Left renal cortex interstitium (tissue), 4 donors: Measurements from ENCODE around the gene MTCL1. TPM values are rescaled to one million over a fixed set of nuclear protein-coding genes. Genes with fewer than 3 reads are reported as not detected.

Experiments
- DNase-seq, 4 donors: peaks; one replicate each; pipeline ENCODE4 v3.0.0-alpha.2; 2013; ENCODE audit warnings: low read depth in 4 of 4, low spot score in 2 of 4, missing footprints in 1 of 4
- polyA plus RNA-seq, 4 donors: library from polyadenylated mRNA; unstranded; fragments of 120-200 nt; gene quantifications; one replicate each; pipeline ENCODE4 v1.2.1, GENCODE V29; 2013; ENCODE audit not compliant: insufficient read length in 4 of 4

The MTCL1 gene
- polyA plus RNA-seq, 4 donors: 13.4 to 33.1 (median 22.6) TPM

DNA sequence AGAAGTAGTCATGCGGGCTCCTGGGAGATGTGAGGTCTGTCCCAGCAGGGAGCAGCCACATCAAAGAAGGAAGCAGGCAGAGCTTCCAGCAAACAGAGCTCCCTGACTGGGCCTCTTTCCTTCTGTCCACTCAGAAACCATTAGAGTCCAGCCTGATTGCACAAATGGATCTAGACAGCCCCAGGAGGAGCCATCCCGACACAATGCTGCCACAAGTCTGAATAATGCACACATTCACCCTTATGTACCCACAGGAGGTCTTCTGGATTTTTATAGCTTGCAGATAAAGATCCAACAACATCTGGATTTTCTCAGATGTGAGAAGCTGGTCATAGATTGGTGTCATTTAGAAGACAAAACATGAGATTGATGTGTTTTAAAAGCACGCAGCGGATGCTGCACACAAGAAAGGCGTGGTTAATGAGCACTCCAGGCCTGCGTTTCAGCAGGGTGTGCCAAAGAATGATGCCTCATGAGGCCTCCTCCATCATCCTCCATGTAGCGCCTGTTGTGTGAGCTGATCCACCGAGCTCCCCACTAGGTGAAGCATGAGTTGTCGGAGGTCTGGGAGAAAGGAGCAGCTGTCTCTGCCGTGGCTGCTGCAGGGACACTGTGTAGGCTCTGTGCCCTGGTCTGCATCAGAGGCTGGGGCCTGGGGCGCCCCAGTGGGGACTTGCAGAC lies 60.6 kb downstream of the MTCL1 start:
- no peak for DNase-seq

DNA sequence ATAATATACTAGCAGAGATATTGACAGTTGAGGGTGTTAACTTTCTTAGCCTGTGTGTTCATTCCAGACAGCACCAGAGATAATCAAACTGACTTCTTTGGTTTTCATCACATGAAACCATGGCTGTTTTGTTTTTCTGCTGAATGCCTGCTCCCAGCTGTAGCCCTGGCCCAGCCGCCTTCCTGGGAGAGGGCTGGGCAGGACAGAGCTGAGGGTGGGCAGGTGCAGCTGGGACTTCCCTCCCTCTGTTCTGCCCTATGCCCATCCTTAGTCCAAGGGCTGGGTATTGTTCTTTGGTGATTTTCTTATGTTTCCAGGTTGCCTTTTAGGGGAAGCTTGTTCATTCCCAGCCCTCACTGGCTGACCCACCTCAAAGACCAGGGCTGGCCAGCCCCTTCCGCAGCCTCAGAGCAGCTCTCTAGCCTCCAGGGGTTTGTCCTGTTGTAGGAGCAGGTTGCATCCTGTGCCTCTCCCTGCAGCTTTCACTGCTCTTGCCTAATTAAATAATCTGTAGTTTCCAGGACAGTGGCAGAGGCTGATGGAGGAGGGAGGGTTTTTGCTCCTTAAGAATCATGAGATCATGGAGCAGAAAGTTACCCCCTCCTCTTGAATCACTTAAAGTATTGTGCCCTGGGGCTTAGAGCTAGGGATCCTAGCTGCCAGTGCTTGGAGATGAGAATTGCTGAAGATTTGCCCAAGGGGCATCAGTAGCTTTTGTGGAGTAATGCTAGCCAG lies 61.4 kb downstream of the MTCL1 start:
- no peak for DNase-seq

DNA sequence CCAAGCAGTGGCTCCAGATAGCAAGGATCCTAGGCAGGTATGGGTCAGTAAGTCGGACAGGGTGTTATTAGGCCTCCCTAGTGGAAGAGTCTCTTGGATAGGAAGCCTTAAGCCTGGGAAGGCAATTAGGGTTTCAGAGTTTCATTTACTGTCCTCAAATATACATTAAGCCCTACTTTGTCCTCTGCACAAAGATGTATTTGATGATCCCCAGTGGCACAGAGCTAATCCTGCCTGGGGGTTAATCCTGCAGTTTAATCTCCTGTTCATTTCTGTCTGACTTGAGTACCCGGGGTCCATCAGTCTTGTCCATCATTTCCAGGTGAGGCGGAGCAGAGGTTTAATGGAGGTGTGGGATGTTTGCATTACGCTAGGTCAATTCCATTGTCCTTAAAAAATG lies 62.0 kb downstream of the MTCL1 start:
- DNase-seq: no peak

GRCh38 chr18:8769509-8770095 lies 64.2 kb downstream of the MTCL1 start:
- no peak for DNase-seq

DNA sequence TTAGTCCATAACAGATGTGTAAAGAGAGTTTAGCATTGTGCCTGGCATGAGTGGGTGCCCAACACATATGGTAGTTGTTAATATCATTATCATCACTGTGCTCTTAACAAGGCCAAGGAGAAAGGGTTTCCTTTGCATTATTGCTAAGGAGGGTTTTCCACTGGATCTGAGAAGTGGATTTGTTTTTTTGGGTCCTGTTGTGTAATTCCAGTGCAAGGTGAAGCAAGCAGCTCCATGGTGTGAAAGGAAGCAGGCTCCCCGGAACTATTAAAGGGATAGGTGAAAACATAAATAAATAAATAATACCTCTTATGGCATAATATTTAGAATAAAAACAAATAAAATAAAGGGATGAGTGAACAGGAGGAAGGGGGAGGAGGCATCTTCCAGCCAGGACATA lies 65.3 kb downstream of the MTCL1 start:
- DNase-seq: no peak

DNA sequence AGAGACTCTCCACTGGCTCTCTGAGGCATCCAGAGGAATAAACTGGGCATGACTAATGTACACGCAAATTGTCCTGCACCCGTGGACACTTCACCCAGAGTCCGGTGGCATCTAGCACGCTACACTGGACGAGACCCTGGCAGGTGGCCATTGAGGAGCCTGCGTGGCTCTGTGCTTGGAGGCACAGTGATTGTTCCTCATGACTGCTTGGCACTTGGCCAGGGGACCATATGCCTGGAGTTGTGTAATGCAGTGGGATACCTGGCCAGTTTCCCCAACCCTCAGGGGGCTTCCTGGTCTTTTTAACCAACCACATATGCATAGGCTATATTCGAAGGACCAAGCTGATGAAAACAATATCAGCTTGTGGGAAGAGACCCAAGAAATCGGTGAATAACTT lies 66.6 kb downstream of the MTCL1 start:
- DNase-seq: no peak

DNA sequence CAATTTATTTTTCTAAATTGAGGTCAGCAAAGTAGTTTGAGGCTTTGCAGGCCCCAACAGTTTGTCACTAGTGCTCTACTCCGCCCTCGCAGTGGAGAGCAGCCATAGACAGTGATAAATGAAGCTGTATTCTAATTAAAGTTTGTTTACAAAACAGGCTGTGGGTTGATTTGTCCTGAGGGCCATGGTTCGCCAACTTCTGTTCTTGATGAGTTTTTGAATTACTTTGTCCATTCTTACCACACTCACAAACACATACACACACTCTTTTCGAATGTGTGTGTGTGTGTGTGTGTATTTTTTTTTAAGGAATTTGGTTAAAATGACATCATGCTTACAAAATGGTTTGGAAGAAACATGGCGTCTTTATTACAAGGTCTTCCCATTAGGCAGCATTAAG lies 68.6 kb downstream of the MTCL1 start:
- DNase-seq: no peak

DNA sequence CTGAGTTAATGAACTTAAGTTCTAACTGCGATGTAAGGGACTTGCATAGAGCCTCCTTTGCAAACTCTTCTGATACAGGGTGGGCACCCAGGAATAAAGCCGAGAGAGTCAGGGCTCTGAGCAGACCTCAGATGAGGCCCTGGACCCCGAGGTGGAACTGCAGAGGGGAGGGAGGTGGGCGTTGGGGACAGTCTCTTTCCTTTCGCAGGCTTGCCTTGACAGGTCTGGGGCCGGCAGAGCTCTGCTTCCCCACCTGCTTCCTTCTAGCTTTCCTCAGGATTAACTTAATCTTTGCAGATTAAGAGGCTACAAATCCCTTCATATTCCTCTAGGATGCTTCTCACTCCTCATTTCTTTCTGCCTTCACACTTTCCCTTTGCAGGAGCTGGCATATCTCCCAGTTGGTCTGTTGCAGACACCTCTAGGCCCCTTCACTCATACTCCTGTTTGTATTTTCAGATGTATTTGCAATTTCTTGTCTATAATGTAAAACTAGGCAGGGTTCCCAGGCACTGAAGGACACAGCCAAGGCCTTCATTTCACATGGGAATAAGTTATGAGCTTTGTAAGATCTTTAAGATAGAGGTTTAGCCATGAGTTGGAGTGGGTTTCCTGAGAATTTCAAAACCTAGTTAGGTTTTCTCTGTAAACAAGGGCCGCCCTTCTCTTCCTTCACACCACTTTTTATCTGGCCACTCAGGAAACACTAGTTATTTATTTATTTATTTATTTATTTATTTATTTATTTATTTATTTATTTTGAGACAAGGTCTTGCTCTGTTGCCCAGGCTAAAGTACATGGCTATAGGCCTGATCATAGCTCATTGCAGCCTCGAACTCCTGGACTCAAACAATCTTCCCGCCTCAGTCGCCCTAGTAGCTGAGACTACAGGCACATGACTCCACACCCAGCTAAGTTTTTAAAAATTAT lies 70.9 kb downstream of the MTCL1 start:
- no peak for DNase-seq

- no peak for DNase-seq
These were observed 72.5 kb downstream of the MTCL1 start for GRCh38 chr18:8777846-8778245.

DNA sequence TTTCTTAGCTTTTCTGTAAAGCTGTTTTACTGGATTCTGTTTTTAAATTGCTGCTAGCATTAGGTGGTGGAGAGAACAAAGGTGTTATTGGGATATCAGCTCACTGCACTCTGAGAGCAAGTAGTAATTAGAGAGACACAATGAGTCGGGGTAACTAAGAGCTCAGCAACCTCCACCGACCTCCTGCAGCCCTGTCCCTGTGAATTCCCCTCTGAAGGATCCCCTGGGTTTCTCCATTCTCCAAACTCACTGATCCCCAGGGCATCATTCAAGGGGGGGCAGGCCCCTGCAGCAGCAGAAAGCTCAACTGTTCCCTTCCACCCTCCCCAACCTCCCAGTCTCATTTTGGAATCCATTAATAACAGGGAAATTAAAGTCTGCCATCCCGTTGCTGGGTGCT lies 73.0 kb downstream of the MTCL1 start:
- no peak for DNase-seq

GRCh38 chr18:8778824-8779223 lies 73.5 kb downstream of the MTCL1 start:
- no peak for DNase-seq

DNA sequence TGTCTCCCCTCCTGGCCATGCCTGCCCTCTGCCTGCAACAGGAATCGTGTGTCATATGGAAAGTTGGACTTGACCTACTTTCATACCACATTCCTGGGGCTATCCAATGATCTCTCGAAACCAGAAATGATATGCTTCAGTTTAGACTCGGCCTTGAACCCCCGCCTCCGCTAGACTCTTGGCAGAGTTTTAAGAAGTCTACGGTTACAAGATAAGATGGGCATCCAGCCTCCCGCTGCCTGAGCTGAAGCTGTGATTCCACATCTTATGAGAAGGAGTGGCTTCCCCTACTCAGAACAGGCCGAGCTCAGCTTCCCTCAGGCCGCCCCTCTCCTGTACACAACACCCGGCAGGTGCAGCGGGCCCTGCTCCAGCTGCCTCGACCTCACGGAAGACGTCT lies 73.9 kb downstream of the MTCL1 start:
- no peak for DNase-seq

- no peak for DNase-seq
These were observed 74.9 kb downstream of the MTCL1 start for GRCh38 chr18:8780227-8780626.

- no peak for DNase-seq
These were observed 76.3 kb downstream of the MTCL1 start for GRCh38 chr18:8781671-8782070.

DNA sequence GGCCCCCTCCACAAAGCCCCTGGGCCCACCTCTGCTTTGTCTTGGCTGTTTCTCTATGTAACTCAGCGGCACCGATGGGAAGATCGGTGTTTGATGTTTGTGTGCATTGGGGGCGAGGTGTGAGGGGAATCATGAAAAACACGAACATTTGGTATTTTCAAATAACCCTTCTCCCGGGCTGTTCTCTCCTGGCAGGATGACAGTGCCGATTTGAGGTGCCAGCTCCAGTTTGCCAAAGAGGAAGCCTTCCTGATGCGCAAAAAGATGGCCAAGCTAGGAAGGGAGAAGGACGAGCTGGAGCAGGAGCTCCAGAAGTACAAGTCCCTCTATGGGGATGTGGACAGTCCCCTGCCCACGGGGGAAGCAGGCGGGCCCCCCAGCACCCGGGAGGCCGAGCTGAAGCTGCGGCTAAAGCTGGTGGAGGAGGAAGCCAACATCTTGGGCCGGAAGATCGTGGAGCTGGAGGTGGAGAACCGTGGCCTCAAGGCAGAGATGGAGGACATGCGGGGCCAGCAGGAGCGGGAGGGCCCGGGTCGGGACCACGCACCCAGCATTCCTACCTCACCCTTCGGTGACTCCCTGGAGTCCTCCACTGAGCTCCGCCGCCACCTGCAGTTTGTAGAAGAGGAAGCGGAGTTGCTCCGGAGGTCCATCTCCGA lies 78.1 kb downstream of the MTCL1 start:
- no peak for DNase-seq

- no peak for DNase-seq
These were observed 78.7 kb downstream of the MTCL1 start for GRCh38 chr18:8783994-8784530.

- no peak for DNase-seq
These were observed 79.9 kb downstream of the MTCL1 start for GRCh38 chr18:8785261-8785660.

- no peak for DNase-seq
These were observed 80.6 kb downstream of the MTCL1 start for GRCh38 chr18:8785855-8786482.

DNA sequence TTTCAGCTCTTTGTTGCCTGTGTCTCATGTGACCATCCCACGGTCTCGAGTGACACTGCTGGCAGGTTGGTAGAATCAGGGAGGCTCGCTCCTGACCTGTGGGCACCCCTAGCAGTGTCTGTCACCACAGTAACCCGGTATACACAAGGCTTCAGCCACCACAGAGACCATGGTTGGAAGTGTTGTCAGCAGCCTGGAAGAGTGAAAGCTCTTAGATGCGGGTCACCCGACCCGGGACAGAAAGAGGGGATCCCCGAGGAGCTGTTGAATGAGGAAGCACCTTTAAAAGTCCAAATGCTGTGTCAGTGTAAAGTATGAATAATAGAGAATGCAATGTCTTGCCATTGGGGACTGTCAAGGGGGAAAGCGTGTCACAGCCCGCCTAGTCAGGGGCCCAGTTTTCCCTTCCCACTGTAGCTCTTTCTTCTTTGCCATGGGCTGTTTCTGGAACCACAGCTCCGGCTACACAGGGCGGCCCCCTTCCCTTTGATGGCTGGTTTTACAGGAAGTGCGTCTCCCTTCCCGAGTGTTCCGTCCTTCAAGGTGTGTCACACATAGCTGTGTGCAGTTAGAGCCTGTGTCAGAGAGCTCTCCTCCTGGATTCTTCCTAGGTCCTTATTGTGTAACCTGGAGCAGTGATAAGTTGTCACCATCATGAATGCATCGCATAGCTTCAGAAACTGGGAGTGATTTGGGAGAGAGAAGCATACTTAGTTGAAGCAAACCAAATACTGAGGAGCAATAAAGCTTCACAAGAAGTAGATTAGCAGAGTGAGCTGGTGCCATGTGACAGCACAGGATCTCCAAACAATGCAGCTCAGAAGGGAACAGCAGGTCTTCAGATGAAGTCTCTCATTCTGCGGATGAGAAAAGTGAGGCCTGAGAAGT lies 81.4 kb downstream of the MTCL1 start:
- no peak for DNase-seq
